HG02943 (cell line): Measurements from ENCODE around the gene FAM107B.

Source experiments
- ATAC-seq: cut with Tn5 transposase; IDR thresholded peaks from one replicate; pipeline ENCODE4 v1.9.1; 2021; ENCODE audit warnings: mild to moderate bottlenecking, low read depth, moderate library complexity; ENCODE audit not compliant: unreplicated experiment

FAM107B gene

DNA sequence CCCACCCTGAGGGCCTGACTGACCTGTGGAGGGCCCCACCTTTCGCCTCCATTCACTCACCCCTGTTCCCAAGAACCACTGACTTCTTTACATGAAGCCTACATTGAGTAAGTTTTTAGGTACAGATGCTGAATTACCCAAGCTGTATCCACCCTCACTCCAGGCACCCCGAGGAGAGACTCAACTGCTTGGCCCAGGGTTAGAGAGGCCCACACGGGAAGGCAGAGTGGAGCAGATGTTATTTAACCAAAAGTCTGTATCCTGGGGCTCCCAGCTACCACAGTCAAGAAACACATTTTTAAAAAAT lies 230.8 kb downstream of the FAM107B start:
- ATAC-seq, result no peak

DNA sequence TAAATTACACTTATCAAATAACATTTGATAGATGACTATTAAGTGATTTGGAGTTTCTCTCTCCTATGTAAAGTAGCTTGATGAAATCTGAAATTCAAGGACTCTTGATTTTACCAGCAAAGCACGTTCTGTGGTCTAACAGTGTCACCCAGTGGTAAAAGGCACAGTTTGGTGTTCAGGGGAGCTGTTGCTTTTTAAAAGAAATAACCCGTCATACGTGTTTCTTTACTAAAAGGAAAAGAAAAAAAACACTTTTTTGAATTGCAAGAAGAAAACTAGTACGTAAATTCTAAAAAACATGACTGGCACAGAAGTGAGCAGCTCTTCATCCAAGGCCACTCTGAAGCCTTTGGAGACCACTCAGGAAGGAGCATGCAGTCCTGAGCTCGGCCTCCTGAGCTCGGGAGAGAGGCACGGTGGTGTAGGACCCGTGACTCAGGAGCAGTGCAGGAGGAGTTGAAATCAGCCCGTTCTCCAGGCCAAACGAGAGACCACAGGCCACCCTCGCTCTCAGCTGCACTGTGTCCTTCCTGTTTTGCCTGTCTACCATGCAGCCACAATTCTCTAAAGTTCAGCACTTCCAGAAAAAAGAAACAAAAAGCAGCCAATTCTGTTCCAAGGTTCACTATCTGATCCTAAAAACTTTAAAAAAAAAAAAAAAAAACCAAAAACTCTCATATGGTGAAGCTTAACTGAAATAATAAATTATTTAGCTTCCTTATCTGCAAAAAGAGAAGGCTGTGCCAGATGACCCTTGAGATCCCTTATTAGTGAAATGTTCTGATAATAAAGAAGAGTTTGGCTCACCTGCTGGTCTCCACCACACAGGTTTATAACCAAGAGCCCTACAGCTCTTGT lies 231.4 kb downstream of the FAM107B start:
- no peak for ATAC-seq

DNA sequence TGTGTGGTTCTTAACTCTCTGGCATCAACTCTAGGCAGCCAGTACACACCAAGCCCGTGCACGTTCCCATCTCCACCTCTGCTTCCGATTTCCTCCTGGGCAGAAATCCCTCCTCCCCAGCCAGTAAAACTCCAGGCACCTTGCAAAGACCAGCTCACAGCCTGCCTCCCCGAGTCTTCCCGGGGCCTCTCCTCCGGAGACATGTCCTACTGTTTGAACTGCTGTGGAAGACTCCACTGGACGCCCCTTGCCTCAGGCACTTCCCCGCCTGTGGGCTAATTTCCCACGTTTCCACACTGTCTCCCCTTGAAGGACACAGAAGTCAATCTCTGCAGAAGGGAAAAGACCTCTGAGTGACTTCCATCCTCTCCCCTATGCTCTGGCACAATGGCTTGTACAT lies 233.3 kb downstream of the FAM107B start:
- no peak for ATAC-seq

DNA sequence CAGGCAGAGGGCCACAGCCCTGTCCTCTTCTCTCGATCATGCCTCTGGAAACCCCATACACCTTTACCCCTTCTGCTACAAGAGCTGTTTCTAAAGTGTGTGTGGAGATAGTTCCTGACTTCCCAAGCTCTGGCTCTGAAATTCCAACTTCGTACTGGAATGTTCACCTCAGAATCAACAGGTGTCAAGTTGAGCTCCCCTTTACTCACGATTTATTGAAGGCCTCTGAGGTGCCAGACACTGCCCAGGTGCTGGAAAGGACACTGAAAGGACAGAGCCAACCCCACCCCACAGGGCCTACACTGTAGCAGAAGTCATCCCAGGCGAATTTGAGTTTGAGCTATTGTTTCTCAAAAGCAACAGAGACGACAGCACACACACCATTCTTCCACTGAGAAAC lies 234.1 kb downstream of the FAM107B start:
- no peak for ATAC-seq

DNA sequence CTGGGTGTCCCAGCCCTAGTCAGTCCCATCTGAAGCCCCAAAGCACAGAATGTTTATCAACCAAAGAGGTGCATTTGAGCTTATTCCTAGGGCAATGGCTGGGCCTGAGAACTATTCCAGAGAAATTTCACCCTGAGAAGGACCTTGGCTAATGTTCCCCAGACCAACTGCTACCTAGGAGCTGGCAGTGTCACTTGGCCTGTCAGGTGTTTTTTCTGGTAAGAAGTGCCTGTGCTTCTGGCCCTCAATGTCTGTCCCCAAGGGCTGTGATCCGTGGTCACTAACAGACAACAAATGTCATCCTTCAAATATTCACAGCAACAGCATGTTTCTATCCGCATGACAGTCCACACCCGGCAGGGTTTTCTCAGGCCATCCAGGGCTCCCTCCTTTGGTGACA lies 234.6 kb downstream of the FAM107B start:
- no peak for ATAC-seq

DNA sequence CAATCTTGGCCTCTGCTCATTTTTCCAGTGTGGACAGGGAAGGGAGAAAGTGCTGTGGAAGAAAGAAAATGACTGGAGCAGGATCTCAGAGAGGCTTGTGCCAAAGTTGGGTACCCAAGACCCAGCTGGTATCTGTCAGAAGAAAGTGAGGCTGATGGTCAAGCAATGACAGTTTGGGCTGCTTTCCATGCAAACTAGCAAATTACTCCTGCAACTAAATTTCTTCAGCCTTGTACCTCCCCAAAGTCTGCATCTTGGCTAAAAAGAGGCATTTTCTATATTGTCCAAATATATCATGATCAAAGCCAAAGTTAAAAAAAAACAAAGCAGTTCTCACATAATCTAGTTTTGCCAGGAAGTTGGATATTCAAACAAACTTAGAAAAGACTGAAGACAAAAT lies 235.5 kb downstream of the FAM107B start:
- no peak for ATAC-seq

DNA sequence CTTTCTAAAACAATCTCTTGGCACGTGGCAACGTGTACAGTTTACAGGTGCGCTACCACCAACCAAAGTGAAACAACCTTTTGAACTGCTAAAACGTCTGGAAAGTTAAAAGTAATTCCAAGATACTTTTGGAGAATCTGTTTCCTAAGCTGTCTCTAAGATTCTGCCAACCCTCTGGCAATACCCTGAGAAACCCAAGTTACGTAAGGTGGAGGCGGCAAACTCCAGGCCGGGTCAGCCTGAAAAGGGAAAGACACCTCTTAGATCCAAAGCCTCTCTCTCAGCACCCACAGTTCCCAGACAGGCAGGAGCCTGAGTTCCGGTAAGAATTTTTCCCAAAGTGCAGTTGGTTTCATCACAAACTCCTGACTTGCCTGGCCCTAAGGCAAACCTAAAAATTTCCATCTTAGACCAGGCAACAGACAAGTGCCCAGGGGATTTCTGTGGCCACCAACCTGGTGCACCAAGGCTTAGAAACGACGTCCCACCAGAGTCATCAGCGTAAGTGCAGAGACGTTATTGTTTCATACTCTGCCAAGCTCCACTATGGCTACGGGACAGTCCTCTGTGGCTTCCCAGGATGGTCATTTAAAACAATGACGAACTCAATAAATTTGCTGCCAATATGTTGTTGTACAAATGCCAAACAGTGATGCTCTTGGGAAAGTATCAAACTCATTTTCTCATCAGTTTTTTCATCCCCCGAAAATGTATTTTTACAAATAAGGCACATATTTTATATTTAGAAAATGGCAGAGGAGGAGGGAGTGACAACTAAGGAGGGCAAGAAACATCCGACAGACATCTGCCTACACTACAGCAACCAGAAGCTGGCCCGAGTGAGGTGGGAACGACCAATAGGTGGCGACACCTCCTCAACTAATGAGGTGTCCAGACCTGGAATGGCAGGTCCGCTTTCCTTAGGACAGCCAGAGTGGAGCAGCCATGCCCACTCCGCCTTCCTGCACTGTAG lies 238.2 kb downstream of the FAM107B start:
- ATAC-seq, result no peak

DNA sequence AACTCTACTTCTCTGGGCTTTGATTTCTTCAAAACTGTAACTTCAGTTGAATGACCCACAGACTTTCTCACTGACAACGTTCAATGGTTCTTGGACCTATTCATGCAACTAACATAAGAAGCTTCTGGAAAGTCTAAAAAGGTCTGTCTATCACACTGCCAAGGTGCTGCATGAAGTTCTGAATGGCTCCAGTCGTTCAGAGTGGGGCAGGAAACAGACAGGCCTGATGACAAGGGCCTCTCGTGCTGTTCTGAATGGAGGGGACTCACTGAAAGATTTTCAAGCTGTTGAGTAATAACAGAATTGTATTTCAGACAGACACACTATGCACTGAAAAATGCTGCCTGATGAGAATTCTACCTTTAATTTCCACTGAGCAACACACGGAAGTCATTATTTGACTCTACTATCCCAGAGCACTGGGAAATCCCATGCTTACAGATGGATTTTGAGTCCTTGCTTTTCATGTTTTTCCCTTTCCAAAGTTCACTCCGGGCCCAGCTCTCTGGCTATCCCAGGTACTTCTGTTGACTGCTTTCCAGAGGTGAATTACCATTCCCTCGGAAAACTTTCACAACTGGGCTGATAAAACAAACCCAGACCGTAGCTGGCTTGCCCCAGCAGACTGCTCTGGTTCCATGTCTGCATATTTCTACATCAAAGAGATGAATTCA lies 239.1 kb downstream of the FAM107B start:
- no peak for ATAC-seq

DNA sequence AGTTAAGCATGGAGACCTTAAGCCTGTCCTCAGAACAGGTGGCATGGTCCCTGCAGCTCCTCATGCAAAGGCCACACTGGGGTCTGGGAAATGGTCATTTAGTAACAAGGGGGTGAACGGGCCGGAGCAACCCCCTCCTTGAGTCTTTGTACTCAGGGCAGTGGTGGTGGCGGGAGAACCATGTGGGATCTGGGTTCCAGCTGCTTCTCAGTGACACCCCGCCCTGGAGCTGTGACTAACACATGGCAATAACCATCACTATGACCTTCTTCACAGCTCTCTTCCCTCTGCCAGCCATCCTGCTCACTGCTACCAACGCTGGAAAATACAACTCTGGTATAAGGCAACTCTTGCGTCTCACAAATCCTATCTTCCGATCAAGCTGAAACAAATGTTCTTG lies 240.5 kb downstream of the FAM107B start:
- no peak for ATAC-seq

DNA sequence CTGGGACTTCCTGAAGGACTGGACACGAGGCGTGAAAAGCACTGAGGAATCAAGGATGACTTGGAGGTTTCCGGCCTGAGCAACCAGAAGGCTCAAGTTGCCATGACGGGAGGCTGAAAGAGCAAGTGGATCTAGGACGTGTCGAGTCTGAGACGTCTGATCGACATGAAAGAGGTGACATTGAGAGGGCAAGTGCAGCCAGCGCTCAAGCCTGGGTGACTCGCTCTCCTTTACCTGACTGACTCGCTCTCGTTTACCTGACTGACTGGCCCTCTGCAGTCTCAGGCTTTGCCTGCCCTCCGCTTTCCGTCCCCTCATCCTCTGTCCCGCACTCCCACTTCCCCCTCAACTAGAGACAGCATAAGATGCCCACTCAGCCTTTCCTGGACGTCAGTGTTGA lies 241.4 kb downstream of the FAM107B start:
- no peak for ATAC-seq

DNA sequence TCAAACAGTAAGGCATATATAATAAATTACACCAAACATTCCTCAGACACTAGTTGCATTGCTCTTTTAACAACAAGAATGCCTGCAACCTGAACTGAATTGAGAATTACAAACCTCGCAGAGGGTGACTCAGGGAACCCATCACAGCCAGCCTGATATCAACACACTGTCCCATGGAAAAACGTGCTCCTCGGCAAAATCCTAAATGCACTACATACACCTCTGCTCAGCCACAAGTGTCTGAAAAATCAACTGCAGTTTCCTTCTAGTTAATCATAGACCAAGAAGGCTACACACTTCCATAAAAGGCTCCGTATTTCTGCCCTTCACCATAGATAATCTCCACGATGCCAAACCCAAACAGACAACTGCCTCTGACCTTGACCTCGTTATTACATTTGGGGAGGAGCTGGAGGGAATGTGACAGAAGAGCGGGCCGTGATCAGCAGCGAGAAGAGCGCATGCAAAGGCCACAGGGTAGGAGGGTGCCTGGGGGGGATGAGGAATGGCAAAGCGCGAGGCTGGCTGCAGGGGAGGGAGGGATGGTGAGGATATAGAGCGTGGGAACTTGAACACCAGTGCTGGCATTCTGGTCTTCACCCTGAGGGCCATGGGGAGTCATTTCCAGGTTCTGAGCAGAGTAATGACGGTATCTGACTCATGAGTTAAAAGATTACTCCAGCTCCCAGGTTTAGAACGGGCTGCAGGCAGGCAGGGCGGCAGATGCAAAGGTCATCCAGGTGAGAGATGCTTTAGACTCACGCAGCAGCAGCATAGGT lies 242.0 kb downstream of the FAM107B start:
- no peak for ATAC-seq

DNA sequence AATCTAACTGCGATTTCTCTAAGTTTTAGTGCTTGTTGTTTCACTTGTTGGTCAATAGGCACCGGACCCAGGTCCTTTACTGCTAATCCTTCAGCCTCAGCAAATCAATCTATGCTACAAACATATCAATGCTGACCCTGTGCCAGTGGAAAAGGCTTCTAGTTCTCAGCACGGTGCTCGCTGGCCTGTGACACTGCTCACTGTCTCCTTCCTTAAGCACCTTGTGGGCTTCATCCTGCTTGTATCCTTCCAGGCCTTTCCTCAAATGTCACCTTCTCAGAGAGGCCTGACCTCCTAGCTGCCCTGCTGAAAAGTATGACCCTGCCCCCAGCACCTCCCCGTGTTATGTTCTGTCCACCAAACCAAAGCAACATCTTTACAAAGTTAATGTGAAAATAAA lies 242.7 kb downstream of the FAM107B start:
- ATAC-seq, result no peak

DNA sequence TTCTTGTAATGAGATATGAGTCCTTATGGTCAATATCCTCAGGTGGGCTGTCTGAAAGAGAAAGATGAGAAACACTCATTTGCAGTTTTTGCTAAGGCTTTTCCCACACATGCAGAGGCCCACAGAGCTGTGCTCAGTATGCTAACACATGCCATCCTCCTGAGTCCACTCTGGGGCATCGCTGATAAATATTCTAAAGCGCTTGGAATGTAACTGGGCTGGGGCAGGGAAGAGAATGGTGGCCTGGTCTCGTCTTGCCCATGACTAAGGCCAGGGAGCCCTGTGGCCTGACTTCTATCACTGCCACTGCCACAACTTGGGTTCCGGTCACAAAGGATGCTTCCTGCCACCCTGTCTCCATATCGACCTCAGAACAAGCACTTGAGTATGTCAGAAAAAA lies 244.2 kb downstream of the FAM107B start:
- no peak for ATAC-seq

DNA sequence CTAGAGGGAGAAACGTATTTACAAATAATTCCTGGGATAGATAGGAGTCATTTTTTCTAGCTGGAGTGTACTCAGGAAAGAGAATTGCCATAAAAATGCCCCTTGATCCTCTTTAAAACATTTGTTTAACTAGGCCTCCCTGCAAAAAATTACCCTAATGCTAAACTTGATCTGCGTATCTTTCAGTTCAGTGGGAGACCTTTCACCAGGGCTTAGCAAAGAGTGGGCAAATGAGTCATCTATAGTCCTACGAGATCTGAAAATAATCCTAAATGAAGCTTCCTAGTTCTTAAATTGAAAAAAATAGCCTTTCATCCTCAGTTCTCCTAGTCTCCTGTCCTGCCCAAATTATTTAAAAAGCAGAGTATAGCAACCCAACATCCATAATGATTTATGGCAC lies 245.3 kb downstream of the FAM107B start:
- no peak for ATAC-seq

DNA sequence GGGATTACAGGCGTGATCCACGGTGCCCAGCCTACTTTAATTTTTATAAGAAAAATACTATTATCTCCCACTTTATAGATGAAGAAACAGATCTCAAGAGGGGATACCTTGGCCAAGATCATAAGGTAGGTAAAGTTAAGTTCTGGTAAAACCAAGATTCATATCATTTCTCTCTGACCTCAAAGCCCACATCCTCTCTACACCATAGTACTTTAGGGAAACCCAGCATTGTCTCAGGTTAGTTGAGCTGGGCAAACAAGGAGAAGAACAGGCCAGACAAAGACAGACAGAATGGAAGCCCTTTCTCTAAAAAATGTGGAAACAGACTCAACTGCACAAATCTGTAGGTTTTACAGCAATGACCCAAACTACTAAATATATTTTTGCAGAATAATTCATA lies 246.2 kb downstream of the FAM107B start:
- no peak for ATAC-seq

DNA sequence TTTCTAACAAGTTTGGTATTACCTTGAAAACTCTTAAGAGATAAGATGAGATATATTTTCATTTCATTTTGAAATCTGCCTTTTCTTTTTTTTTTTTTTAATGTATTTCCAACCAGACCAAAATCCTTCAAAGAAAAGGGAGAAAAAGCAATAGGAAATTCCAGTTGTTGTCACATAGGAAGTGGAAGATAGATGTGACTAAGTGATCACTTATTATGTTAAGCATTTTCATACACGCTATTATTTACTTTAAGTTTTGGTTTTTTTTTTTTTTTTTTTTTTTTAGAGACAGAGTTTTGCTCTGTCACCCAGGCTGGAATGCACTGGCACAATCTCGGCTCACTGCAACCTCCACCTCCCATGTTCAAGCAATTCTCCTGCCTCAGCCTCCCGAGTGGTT lies 246.8 kb downstream of the FAM107B start:
- ATAC-seq, result no peak

DNA sequence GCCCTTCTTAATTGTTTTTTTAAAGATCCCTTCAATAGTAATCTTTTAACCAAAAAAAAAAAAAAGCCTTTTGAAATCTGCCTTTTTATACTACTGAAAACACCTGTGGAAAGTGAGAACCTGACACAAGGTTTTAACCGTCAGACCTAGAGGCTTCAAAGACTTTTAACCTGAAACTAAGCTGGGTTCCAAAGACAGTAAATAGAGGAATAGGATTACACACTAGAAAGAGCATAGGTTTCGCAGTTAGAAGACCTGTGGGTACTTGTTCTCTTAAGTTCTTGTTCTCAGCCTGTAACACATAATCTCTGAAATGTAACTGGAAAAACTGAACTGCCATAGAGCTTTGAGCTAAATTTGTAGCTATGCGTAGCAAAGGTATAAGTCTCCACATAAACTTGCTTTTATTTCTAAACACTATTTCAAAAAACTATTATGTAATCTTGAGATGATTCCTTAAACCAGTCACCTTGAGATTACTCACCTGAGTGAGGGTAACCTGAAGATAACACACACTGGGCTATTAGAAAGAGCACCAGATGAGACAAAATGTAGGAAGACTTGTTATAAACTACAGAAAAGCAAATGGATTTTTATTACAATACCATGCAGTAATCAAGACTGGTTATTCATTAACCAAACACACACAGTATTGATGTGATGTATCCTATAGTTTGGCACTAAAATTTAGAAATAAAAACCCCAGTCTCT lies 247.4 kb downstream of the FAM107B start:
- ATAC-seq, result no peak

DNA sequence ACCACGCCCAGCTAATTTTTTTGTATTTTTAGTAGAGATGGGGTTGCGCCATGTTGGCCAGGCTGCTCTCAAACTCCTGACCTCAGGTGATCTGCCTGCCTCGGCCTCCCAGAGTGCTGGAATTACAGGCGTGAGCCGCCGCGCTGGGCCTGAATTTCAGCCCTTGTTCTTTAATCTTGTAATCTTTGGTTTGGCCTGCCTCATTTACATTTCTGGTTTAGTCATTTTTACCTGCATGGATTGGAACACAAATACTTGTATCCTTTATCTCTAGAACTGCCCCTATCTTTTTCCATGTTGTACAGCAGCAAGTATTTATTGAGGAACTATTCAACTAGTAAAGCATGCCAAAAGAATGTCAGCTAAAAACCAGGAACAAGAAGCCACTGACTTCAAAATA lies 248.4 kb downstream of the FAM107B start:
- no peak for ATAC-seq

DNA sequence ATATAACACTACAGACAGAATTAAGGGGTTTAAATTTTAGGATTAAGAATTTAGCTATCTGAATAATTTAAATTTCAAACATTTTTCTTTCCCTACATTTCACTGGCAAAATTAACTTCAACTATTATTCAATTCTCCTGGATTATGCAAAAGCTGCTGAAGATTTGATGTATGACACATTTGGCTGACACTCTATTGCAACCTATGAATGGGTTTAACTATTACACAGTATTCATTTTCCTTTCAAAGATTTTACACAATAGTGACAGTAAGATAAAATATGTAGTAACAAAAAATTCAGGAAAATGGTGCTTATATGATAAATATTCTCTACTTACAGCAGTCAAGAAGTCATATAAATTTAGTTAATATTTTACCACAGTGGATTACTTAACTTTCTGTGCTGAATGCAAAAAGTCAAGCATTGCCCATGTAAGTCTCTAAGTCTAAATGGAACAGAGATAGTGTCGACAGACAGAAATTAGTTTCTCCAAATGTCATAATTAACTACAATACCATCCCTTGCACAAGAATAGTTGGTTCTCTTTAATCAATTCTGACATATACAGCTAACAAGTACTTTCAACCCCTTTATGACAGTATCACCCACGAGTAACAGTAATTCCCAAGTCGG lies 249.9 kb downstream of the FAM107B start:
- ATAC-seq, result no peak
